Motor neuron (in vitro differentiated cells): Measurements from ENCODE around the gene KRTAP3-3. TPM values are rescaled to one million over a fixed set of nuclear protein-coding genes. Genes with fewer than 3 reads are reported as not detected.
A peak's percentile ranks its signal among the peaks of the same experiment; 100 is the strongest.

Experiments used
- ATAC-seq, 8 experiments: fragments of 200-7000 bp; cut with Tn5 transposase; replicated peaks in 6 of 8; 2 replicates each; pipeline ENCODE4 v1.8.0; 2021; ENCODE audit warnings: mild to moderate bottlenecking in 8 of 8, moderate library complexity in 8 of 8
- H3K27ac ChIP-seq, 2 donors: fragments of 250-450 bp; sonication (Bioruptor Pico); 2 replicates each; pipeline ENCODE4 v1.9.0; 2021; ENCODE audit warnings: antibody characterized with exemption in 2 of 2, mild to moderate bottlenecking in 2 of 2, moderate library complexity in 1 of 2
- H3K4me1 ChIP-seq, 2 donors: fragments of 250-450 bp; sonication (Bioruptor Pico); replicated peaks in 1 of 2; 2 replicates each; pipeline ENCODE4 v1.6.1; 2021; ENCODE audit warnings: antibody characterized with exemption in 2 of 2, mild to moderate bottlenecking in 2 of 2, moderate library complexity in 1 of 2
- H3K4me3 ChIP-seq, 5 donors: fragments of 250-450 bp; sonication (Bioruptor Pico); 2 replicates each; pipeline ENCODE4 v1.9.0; 2021; ENCODE audit warnings: antibody characterized with exemption in 5 of 5, mild to moderate bottlenecking in 5 of 5, moderate library complexity in 4 of 5
- WGBS, 10 experiments: fragments of 450-650 bp; shearing (Covaris generic); methylation state at CpG; one replicate each; pipeline ENCODE4 v1.0.0; 2022; 5-methylcytosine and 5-hydroxymethylcytosine counted together
- in situ Hi-C, 9 experiments: fragments of 400-800 bp; cut with MboI; loops; one replicate each; pipeline ENCODE4 v1.15.0; 2021; ENCODE audit warnings: low sequenced_read_pairs in 9 of 9, low pct_unique_long_range_greater_than_20kb in 2 of 9; ENCODE audit not compliant: unreplicated experiment in 9 of 9
- total RNA-seq, 8 experiments: library from RNA; unstranded; fragments of 300-600 nt; gene quantifications; 2 replicates each; pipeline versions ENCODE4 v1.2.3 to v1.2.4, GENCODE V29; 2022

KRTAP3-3 gene
- total RNA-seq, 8 experiments from 2014 or later = 0.33 to 0.47 TPM; not detected in 6

GRCh38 chr17:40949418-40949817, 44.5 kb downstream of the KRTAP3-3 start:
- peak in 5 of 8 experiments; percentile 69 to 81 (median 79) for ATAC-seq
- in situ Hi-C loops = no loop called here
- WGBS, 10 experiments = 0 to 61% (median 19%) methylated on average over 1 to 9 of the region's 10 CpGs; no CpG with 5 or more reads in 2 of the 10 experiments
- Histone ChIP-seq H3K4me3 (no peak overlapping the region), H3K4me1 (peaks cover 5 to 8% of the 10 kb centered on the region in 2 donors), H3K27ac (no peak overlapping the region)

GRCh38 chr17:40947929-40948328, 46.0 kb downstream of the KRTAP3-3 start:
- Histone ChIP-seq H3K4me1 (peaks cover 5 to 8% of the 10 kb centered on the region in 2 donors), H3K27ac (no peak overlapping the region), H3K4me3 (no peak overlapping the region)
- 0 to 100% (median 80%) methylated on average over 1 to 2 of the region's 2 CpGs; no CpG with 5 or more reads in 1 of the 10 experiments for WGBS, 10 experiments
- no peak for ATAC-seq
- in situ Hi-C loops = no loop called here

- Histone ChIP-seq H3K27ac (no peak overlapping the region), H3K4me1 (peaks cover 5 to 8% of the 10 kb centered on the region in 2 donors), H3K4me3 (no peak overlapping the region)
- WGBS, 10 experiments = 74 to 100% (median 78%) methylated on average over 1 to 6 of the region's 6 CpGs; no CpG with 5 or more reads in 6 of the 10 experiments
- in situ Hi-C loops = no loop called here
- ATAC-seq = no peak
Observed at GRCh38 chr17:40945414-40945813, 48.5 kb downstream of the KRTAP3-3 start.

GRCh38 chr17:40944531-40944930, 49.4 kb downstream of the KRTAP3-3 start:
- ATAC-seq = no peak
- WGBS, 10 experiments = 0 to 75% (median 23%) methylated on average over 1 of the region's 1 CpG; no CpG with 5 or more reads in 4 of the 10 experiments
- Histone ChIP-seq H3K4me1 (peaks cover 5 to 6% of the 10 kb centered on the region in 2 donors), H3K4me3 (no peak overlapping the region), H3K27ac (no peak overlapping the region)
- in situ Hi-C loops = no loop called here

Other genes with a start within 250 kb of the KRTAP3-3 start
- not detected for gene KRT25, start 238.8 kb downstream of the KRTAP3-3 start, total RNA-seq
- under 1 TPM in 1 of 8 experiments, not detected in 7; 0.28 TPM for gene KRT26, start 222.0 kb downstream of the KRTAP3-3 start, total RNA-seq
- under 1 TPM in 1 of 8 experiments, not detected in 7; 0.66 TPM for gene KRT27, start 211.6 kb downstream of the KRTAP3-3 start, total RNA-seq
- gene KRT28, start 194.2 kb downstream of the KRTAP3-3 start, total RNA-seq = under 1 TPM in 1 of 8 experiments, not detected in 7; 0.08 TPM
- 10 to 100 TPM; 15.4 to 62.1 (median 27.3) TPM for gene KRT10, start 171.6 kb downstream of the KRTAP3-3 start, total RNA-seq
- 1 to 10 TPM in 4 of 8 experiments, under 1 TPM in 2, not detected in 2; 0.21 to 2.7 (median 1.1) TPM for gene KRT12, start 126.9 kb downstream of the KRTAP3-3 start, total RNA-seq
- under 1 TPM in 3 of 8 experiments, not detected in 5; 0.09 to 0.43 (median 0.31) TPM for gene KRT20, start 108.9 kb downstream of the KRTAP3-3 start, total RNA-seq
- gene KRT23, start 56.5 kb downstream of the KRTAP3-3 start, total RNA-seq = 1 to 10 TPM in 1 of 8 experiments, under 1 TPM in 2, not detected in 5; 0.36 to 1.2 (median 0.66) TPM
- gene KRT39, start 27.2 kb downstream of the KRTAP3-3 start, total RNA-seq = under 1 TPM in 1 of 8 experiments, not detected in 7; 0.59 TPM
- under 1 TPM in 1 of 8 experiments, not detected in 7; 0.19 TPM for gene KRT40, start 9.8 kb downstream of the KRTAP3-3 start, total RNA-seq
- 1 to 10 TPM in 1 of 8 experiments, under 1 TPM in 1, not detected in 6; 0.47 to 1.0 TPM for gene KRTAP3-2, start 5.7 kb upstream of the KRTAP3-3 start, total RNA-seq
- not detected for gene KRTAP3-1, start 15.0 kb upstream of the KRTAP3-3 start, total RNA-seq
- not detected for gene KRTAP1-5, start 33.0 kb upstream of the KRTAP3-3 start, total RNA-seq
- not detected for gene KRTAP1-4, start 36.0 kb upstream of the KRTAP3-3 start, total RNA-seq
- gene KRTAP1-3, start 40.7 kb upstream of the KRTAP3-3 start, total RNA-seq = under 1 TPM in 4 of 8 experiments, not detected in 4; 0.25 to 0.56 (median 0.46) TPM
- gene KRTAP1-1, start 47.3 kb upstream of the KRTAP3-3 start, total RNA-seq = not detected
- under 1 TPM in 1 of 8 experiments, not detected in 7; 0.71 TPM for gene KRTAP2-1, start 53.2 kb upstream of the KRTAP3-3 start, total RNA-seq
- gene KRTAP2-2, start 61.1 kb upstream of the KRTAP3-3 start, total RNA-seq = not detected
- under 1 TPM in 1 of 8 experiments, not detected in 7; 0.33 TPM for gene KRTAP2-3, start 66.0 kb upstream of the KRTAP3-3 start, total RNA-seq
- not detected for gene KRTAP2-4, start 71.7 kb upstream of the KRTAP3-3 start, total RNA-seq
- under 1 TPM in 1 of 8 experiments, not detected in 7; 0.52 TPM for gene KRTAP4-7, start 90.0 kb upstream of the KRTAP3-3 start, total RNA-seq
- under 1 TPM in 2 of 8 experiments, not detected in 6; 0.25 to 0.33 TPM for gene KRTAP4-8, start 104.0 kb upstream of the KRTAP3-3 start, total RNA-seq
- gene KRTAP4-16, start 108.0 kb upstream of the KRTAP3-3 start, total RNA-seq = under 1 TPM in 1 of 8 experiments, not detected in 7; 0.47 TPM
- gene KRTAP4-9, start 111.2 kb upstream of the KRTAP3-3 start, total RNA-seq = under 1 TPM in 3 of 8 experiments, not detected in 5; 0.33 to 0.41 (median 0.38) TPM
- gene KRTAP4-11, start 124.2 kb upstream of the KRTAP3-3 start, total RNA-seq = under 1 TPM in 2 of 8 experiments, not detected in 6; 0.18 to 0.38 TPM
- gene KRTAP4-12, start 130.0 kb upstream of the KRTAP3-3 start, total RNA-seq = under 1 TPM in 2 of 8 experiments, not detected in 6; 0.38 to 0.41 TPM
- gene KRTAP4-6, start 146.4 kb upstream of the KRTAP3-3 start, total RNA-seq = under 1 TPM in 2 of 8 experiments, not detected in 6; 0.17 to 0.47 TPM
- not detected for gene KRTAP4-5, start 155.7 kb upstream of the KRTAP3-3 start, total RNA-seq
- gene KRTAP4-4, start 166.6 kb upstream of the KRTAP3-3 start, total RNA-seq = under 1 TPM in 1 of 8 experiments, not detected in 7; 0.18 TPM
- not detected for gene KRTAP4-3, start 174.1 kb upstream of the KRTAP3-3 start, total RNA-seq
- not detected for gene KRTAP4-2, start 184.1 kb upstream of the KRTAP3-3 start, total RNA-seq
- gene KRTAP4-1, start 190.7 kb upstream of the KRTAP3-3 start, total RNA-seq = not detected
- not detected for gene KRTAP9-1, start 195.7 kb upstream of the KRTAP3-3 start, total RNA-seq
- under 1 TPM in 1 of 8 experiments, not detected in 7; 0.85 TPM for gene KRTAP9-2, start 232.5 kb upstream of the KRTAP3-3 start, total RNA-seq
- gene KRTAP9-3, start 238.3 kb upstream of the KRTAP3-3 start, total RNA-seq = under 1 TPM in 1 of 8 experiments, not detected in 7; 0.21 TPM
- not detected for gene KRTAP9-8, start 243.8 kb upstream of the KRTAP3-3 start, total RNA-seq